HEK293 (cell line): ENCODE results near the gene SLC22A3.

ENCODE experiments used
- CTCF ChIP-seq: fragments of 450-650 bp; formaldehyde crosslinking; IDR thresholded peaks from 2 replicates; pipeline ENCODE4 v1.5.1; 2016; ENCODE audit warnings: missing biosample characterization, missing genetic modification characterization
- MYNN ChIP-seq: fragments of 450-650 bp; formaldehyde crosslinking; IDR thresholded peaks from 2 replicates; pipeline ENCODE4 v1.5.1; 2016; ENCODE audit warnings: missing biosample characterization, missing genetic modification characterization, borderline replicate concordance
- ZBTB1 ChIP-seq: fragments of 450-650 bp; formaldehyde crosslinking; IDR thresholded peaks from 2 replicates; pipeline ENCODE4 v1.5.1; 2016; ENCODE audit warnings: missing biosample characterization, missing genetic modification characterization
- ZNF121 ChIP-seq: fragments of 450-650 bp; formaldehyde crosslinking; IDR thresholded peaks from 2 replicates; pipeline ENCODE4 v1.5.1; 2016; ENCODE audit warnings: missing biosample characterization, missing genetic modification characterization
- ZNF221 ChIP-seq: fragments of 450-650 bp; formaldehyde crosslinking; IDR thresholded peaks from 2 replicates; pipeline ENCODE4 v1.5.1; 2017; ENCODE audit warnings: missing biosample characterization, missing genetic modification characterization, borderline replicate concordance
- ZNF658 ChIP-seq: fragments of 450-650 bp; formaldehyde crosslinking; IDR thresholded peaks from 2 replicates; pipeline ENCODE4; 2016; ENCODE audit warnings: missing biosample characterization, missing genetic modification characterization
- TF ChIP-seq, protein P1 (sequence below): fragments of 450-650 bp; formaldehyde crosslinking; optimal IDR thresholded peaks from 2 replicates; pipeline ENCODE3; 2016; ENCODE audit warnings: missing biosample characterization, mild to moderate bottlenecking, missing genetic modification characterization

- TF ChIP-seq CTCF (tag by site-specific recombination) (no peak), ZNF221 (no peak), ZBTB1 (tag by site-specific recombination) (no peak), ZNF658 (tag by site-specific recombination) (no peak), ZNF121 (tag by site-specific recombination) (no peak), MYNN (tag by site-specific recombination) (no peak)
- TF ChIP-seq, protein P1, sequence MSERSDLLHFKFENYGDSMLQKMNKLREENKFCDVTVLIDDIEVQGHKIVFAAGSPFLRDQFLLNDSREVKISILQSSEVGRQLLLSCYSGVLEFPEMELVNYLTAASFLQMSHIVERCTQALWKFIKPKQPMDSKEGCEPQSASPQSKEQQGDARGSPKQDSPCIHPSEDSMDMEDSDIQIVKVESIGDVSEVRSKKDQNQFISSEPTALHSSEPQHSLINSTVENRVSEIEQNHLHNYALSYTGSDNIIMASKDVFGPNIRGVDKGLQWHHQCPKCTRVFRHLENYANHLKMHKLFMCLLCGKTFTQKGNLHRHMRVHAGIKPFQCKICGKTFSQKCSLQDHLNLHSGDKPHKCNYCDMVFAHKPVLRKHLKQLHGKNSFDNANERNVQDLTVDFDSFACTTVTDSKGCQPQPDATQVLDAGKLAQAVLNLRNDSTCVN (tag by site-specific recombination): no peak
These were observed 39.9 kb downstream of the SLC22A3 start for GRCh38 chr6:160387916-160388643.
